SKM-1 (cell line): ENCODE measurements around the gene TWIST1.
A peak's percentile ranks its signal among the peaks of the same experiment; 100 is the strongest.

ENCODE experiments used
- DNase-seq: peaks from one replicate; lab custom pipeline; 2025; ENCODE audit not compliant: unreplicated experiment; lab: John Stamatoyannopoulos, UW

The TWIST1 gene

GRCh38 chr7:19117091-19117869 lies at the start of gene TWIST1:
Gene TWIST1, minus strand, starts transcription at chr7:19117636. Its CDS starts 315 bp downstream, at chr7:19117321.
- no peak for DNase-seq

- DNase-seq, result no peak
Measured at GRCh38 chr7:19161671-19162070, 44.2 kb upstream of the TWIST1 start.

- no peak for DNase-seq
Measured at GRCh38 chr7:19146699-19147098, 29.3 kb upstream of the TWIST1 start.

- DNase-seq, result no peak
Measured at GRCh38 chr7:19145434-19146115, 28.1 kb upstream of the TWIST1 start.

- no peak for DNase-seq
Measured at GRCh38 chr7:19144661-19145433, 27.4 kb upstream of the TWIST1 start, which contains the start of gene FERD3L. Gene FERD3L, minus strand, starts transcription at chr7:19145421. Its CDS starts 59 bp downstream, at chr7:19145362.

GRCh38 chr7:19143881-19144574 lies 26.6 kb upstream of the TWIST1 start:
- DNase-seq, result no peak

- no peak for DNase-seq
Measured at GRCh38 chr7:19139706-19140327, 22.4 kb upstream of the TWIST1 start.

- DNase-seq, result no peak
Measured at GRCh38 chr7:19133886-19134285, 16.4 kb upstream of the TWIST1 start.

GRCh38 chr7:19133390-19133789 lies 16.0 kb upstream of the TWIST1 start:
- DNase-seq, result no peak

- DNase-seq, result no peak
Measured at GRCh38 chr7:19128856-19129255, 11.4 kb upstream of the TWIST1 start.

GRCh38 chr7:19121977-19122588 lies 4.6 kb upstream of the TWIST1 start:
- DNase-seq, result peak; percentile 16

GRCh38 chr7:19119870-19120486 lies 2.5 kb upstream of the TWIST1 start:
- DNase-seq, result no peak

- no peak for DNase-seq
Measured at GRCh38 chr7:19119372-19119771, 1.9 kb upstream of the TWIST1 start.

GRCh38 chr7:19118636-19119371 lies 1.4 kb upstream of the TWIST1 start:
- no peak for DNase-seq

- DNase-seq, result no peak
Measured at GRCh38 chr7:19117870-19118608, 603 bp upstream of the TWIST1 start.

GRCh38 chr7:19116121-19117090 lies 1.0 kb downstream of the TWIST1 start:
- DNase-seq, result no peak

GRCh38 chr7:19114551-19114855 lies 2.9 kb downstream of the TWIST1 start:
- no peak for DNase-seq
